CD4-positive, alpha-beta T cell treated with Interleukin-17A for 4 hours (primary cell): Measurements from ENCODE around the gene MEI1.

Experiments used
- DNase-seq: peaks from one replicate; pipeline ENCODE4 v3.0.0-alpha.2; 2020; ENCODE audit warnings: mixed read lengths

The MEI1 gene

DNA sequence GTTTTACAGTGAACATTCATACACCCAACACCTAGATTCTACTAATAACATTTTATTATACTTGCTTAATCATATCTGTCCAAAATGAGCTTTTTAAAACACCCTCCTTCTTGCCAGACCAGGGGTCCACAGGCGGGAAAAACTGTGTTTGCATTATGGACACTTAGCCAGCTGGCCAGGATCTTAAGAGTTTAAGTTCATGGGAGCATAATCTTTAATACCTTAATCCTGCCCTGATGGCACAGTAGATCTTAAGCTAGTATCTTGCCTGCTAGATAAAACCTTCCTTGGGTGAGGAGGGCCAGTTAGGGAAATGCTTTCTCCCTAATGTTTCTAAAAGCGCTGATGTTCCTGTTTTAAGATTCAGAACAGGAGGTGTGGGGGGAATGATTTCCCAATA lies 88.0 kb downstream of the MEI1 start:
- no peak for DNase-seq

DNA sequence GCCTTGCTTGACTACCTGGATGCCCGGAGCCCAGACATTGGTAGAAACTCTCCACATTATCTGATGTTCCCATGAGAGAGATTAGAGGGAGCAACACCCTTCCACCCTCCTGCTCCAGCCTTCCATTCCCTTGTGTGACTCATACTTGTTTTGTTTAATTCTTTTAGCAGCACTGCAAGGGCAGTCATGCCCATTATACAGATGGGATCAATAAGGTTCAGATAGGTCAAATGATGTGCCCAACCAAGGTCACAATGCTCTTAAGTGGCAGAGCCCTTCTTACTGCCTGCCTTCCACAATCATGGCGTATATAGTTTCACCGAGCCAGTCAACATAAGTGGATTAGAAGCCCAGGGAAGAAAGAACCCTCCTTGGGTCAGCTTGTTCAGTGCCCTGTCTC lies 94.6 kb downstream of the MEI1 start:
- no peak for DNase-seq

DNA sequence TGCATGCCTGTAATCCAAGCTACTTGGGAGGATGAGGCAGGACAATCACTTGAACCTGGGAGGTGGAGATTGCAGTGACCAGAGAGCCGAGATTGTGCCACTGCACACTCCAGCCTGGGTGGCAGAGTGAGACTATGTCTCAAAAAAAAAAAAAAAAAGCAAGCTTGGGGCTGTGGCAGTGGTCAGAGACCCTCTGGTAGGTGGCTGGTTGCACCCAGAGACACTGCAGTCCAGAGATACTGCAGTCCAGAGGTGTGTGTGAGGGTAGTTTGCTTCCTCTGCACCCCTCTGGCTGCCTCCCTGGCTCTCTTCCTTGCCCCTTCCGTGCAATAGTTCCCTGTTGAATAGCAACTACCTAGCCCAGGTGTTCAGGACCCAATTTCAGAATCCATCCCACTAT lies 99.4 kb downstream of the MEI1 start:
- DNase-seq = no peak

DNA sequence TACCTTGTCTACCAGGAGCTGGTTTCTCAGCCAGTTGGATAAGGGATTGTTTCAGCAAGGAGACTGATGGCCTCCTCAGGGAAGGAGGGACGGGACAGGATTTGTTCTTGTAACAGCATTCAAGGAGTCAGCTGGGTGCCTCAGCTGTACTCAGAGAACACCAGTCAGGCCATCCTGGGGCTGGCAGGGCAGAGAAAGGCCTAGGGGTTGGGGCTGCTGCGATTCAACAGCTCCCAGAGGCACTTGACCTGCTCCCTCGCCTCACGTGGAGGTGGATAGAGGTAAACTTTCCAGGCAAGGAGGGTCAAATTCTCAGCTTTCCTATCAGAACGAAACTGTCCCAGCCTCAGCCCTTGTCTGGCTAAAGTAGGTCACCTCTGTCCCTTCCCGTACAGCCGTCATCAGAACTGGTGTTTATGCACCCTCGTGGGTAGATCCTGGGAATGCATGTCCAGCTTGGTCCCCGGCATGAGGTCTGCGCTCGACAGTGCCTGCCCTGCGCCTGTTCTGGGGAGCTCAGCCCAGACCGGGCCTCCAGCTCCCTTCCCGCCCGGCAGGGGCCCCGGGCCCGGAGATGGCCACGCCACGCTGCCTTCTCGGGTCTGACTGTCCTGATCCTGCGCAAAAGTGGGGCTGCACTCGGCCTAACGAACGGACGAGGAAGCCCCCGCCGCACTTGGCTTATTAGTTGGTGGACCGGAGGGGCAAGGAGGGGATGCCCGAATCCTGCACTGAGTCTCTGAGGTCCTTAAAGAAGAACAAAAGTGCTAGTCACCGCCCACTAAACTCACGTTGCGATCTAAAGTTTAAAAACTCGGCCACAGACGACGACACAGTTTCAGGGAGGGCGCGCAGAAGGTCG lies 100.4 kb downstream of the MEI1 start:
- peak; percentile 16 for DNase-seq

DNA sequence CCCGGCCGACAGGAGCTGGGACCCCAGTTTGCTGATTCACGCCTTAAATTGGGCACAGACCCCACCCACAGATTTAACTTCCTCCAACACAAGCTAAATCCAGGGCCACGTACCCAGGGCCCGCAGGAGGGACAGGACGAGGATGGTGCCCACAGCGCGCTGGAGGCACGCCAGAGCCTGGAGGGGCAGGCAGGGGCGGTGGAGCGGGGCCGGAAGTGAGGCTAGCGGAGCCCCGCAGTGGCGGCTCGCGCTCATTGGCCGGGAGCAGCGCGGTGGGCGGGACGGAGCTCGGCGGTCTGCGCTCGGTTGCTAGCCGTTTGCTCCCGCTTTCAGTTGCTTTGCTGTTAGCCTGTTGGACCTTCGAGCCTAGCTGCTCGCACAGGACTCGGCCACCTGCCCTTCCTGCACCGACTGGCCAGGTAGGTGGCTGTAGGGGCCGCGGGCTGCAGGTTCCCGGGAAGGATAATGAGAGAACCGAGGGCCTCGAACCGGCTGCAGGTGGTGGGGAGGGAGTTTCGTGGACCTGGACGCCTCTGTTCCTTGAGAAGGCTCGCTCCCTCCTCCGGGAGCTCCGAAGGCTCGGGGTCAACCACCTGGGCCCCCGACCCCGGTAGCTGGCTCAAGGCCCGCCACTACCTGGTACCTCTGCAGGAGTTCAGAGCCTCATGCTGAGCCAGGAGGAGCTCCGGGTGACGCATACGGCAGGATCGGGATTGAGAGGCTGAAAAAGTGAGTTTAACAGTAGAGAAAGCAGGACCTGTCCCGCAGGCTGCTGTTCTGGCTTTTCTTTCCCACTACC lies 101.2 kb downstream of the MEI1 start, which contains the start of gene CCDC134:
Gene CCDC134, plus strand, starts transcription at position 332 of the 799 bp plus-strand sequence. CDS start 8,212 bp downstream, outside the sequence.
- peak; percentile 93 for DNase-seq

DNA sequence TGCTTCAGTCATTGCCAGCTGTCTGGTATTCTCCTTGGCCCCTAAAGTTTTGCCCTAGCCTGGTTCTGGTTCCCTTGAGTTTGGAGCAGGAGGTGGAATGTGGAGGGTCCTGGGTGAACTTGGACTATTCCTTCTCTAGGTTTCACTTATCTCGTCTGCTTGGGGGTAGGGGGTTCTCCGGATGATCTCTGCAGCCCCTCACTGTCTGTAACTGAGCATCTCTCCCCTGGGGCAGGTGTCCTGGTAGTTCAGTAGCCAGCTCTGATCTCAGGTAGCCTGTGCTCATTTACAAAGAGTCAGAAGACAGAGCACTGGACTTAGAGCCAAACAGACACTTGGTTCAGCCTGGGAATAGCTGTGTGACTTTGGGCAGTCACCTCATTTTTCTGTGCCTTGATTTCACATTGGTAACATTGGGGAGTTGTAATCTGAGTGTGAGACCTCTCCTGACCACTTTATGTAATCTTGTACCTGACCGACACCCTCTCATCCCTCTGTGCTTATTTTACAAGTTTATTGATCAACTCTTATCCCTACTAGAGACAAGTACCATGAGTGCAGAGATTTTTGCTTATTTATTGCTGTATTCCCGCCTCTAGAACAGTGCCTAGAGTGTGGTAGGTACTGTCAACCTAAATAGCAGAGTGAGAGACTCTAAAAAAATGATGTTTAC lies 102.0 kb downstream of the MEI1 start:
- no peak for DNase-seq

DNA sequence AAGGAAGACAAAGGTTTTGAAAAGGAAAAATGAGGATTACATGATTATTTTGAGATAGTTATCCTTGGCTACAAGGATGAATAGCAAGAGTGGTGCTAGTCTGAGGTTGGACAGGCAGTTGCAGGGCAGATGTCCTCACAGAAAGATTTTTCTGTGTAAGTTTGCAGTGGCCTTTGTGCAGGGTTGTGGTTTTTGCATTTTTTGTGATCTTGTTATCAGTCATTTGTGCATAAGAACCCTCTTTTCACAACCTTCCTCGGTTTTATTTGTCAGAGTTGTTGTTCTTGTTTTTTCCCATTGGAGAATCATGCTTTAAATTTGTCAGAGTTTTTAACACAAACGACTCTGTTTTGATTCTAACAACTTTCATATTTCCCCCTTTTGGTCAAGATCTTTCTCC lies 102.6 kb downstream of the MEI1 start:
- DNase-seq = no peak

DNA sequence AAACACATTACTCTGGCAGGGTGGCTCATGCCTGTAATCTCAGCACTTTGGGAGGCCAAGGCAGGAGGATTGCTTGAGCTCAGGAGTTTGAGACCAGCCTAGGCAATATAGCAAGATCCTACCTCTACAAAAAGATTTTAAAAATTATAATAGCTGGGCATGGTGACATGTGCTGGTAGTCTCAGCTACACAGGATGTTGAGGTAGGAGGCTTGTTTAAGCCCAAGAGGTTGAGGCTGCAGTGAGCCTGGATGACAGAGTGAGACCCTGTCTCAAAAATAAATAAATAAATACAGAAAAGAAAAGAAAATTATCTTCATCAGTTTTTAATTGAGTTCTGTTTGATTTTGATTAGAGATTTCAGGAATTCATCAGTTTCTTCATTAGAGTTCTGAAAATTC lies 106.3 kb downstream of the MEI1 start:
- no peak for DNase-seq

- DNase-seq = no peak
These were observed 109.1 kb downstream of the MEI1 start for GRCh38 chr22:41808400-41808799.

DNA sequence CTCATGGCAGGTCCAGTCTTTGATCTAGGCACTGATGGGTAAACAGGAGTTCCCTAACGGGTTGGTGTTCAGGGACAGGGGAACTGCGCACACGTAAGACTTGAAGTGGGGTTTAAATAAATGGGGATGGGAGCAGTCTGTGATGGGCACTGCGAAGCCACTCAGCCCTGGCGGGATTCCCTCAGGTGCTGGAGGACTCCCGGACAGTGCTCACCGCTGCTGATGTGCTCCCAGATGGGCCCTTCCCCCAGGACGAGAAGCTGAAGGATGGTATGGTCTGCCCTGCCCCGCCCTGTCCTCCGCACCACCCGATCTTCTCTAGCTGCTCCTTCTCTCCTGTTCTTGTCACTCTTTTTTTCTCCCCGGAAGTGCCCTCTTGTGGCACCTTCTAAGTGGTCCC lies 110.7 kb downstream of the MEI1 start:
- no peak for DNase-seq

- DNase-seq = no peak
These were observed 113.7 kb downstream of the MEI1 start for GRCh38 chr22:41812805-41813545.

- no peak for DNase-seq
These were observed 114.6 kb downstream of the MEI1 start for GRCh38 chr22:41813726-41814410.

- no peak for DNase-seq
These were observed 116.4 kb downstream of the MEI1 start for GRCh38 chr22:41815716-41816115.

DNA sequence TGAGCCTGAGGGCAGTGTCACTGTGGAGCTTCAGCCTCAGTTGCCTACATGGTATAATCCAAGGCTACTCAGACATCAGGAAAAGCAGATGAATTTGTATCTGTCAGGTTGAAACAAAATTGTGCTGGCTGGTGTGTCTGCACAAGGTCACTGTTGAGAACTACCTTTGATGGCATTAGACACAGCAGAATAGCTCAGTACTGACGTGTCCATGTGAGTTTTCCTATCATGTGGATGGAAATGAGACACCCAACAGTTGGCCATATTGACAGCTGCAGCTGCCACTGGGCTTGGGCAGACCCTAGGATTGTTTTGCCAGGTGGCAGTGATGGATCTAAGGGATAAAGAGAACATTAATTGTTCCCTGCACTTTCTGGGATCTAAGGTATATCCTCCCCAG lies 116.9 kb downstream of the MEI1 start:
- no peak for DNase-seq

DNA sequence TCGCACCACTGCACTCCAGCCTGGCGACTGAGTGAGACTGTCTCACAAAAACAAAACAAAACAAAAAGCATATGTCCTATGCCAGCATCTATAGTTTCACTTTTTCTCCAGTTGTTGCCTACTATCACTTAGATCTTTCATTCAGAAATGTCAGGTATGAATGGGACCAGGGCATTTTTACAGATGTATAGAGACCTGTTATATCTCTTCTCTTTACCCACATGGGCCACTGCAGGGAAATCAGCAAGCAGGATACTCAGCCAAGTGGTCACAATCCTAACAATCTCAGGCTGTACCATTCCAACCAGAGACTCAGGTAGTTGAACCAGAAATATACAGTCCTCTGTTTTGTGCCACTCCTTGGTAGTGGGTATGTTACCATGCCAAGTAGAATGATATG lies 117.6 kb downstream of the MEI1 start:
- DNase-seq = no peak

- DNase-seq = no peak
These were observed 118.7 kb downstream of the MEI1 start for GRCh38 chr22:41818011-41818410.

DNA sequence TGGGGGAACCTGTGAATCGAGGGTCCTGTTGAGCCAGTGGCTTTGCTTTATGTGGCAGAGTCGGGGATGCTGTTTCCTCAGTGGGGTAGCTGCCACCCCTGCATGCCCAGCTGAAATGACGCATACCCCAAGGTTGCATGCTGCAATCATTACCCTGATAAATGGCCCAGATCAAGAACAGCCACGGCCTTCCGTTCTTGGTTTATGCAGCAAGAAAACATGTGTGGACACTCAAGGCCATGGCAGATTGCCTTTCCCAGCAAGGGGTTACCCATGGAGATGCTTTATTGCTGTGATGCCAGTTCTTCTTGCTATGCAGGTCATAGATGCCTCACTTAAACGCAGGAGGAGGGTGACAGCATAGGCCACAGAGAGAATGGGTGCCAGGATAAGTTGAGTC lies 119.3 kb downstream of the MEI1 start:
- no peak for DNase-seq

- no peak for DNase-seq
These were observed 120.0 kb downstream of the MEI1 start for GRCh38 chr22:41819257-41819656.

DNA sequence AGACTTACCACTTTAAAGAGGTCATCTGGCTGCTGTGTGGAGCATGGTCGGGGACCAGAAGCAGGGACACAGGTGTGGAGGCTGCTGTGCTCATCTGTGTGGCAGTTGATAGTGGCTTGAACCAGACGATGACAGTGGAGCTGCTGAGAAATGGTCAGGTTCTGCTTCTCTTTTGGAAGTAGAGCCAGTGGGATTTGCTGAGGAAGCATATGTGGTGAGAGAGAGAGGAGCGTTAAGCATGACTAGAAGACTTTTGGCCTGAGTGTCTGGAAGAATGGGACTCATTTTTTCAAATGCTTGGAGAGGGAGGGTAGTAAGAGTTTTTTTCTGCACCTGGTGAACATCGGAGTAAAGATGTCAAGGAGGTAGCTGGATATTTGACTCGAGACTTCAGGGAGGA lies 121.1 kb downstream of the MEI1 start:
- DNase-seq = no peak

DNA sequence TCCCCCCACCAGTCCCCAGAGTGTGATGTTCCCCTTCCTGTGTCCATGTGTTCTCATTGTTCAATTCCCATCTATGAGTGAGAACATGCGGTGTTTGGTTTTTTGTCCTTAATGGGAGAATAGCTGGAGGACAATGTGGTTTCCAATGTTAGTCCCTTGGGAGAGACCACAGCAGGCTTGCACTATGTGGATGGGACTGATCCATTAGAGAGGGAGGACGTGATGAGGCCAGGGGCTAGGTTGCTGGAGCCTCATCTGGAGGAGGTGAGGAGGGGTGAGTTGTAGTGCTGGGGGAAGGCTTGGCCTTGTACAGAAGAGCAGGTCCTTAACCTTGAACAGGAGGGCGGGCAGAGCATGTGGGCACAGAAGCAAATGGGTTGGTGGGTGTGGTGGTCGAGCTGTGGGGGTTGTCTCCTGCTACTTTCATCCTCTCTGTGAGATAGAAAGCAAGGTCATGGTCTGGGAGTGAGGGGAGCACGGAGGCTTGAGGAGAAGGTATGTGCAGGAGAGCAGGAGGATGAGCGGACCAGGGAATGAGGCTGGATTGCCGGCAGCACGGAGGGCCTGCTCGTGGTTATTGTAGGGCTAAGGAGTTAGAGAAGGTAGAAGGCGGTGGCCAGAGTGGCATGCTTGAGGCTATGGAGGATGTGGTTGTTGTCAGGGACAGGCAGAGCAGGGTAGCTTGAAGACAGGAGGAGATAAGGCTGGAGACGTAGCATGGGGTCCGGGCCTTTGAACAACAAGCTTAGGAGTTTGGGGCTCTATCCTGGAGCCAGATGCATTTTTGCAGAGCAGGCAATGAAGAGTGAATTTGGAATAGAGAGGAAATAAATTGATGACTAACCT lies 122.4 kb downstream of the MEI1 start:
- no peak for DNase-seq
